Astrocyte of the spinal cord (primary cell): ENCODE measurements around the gene POLR1E.
"Not testable (repeated sequence)": the region's sequence is repeated elsewhere in the genome, so short reads cannot be mapped to it uniquely, and the experiment has no call there.

ENCODE experiments used
- DNase-seq: peaks from one replicate; pipeline ENCODE4 v3.0.0; 2011; ENCODE audit warnings: low read depth, low spot score
- H3K4me3 ChIP-seq: 2 replicates; pipeline ENCODE4 v1.5.1; 2011; ENCODE audit warnings: low read depth, mild to moderate bottlenecking, low read length, moderate library complexity
- CTCF ChIP-seq: IDR thresholded peaks from 2 replicates; pipeline ENCODE4 v1.5.1; 2012; ENCODE audit warnings: low read depth, mild to moderate bottlenecking, low read length, inconsistent platforms
- in situ Hi-C: cut with HindIII; loops from 2 replicates; pipeline ENCODE4 v1.10.0; 2017; ENCODE audit warnings: low sequenced_read_pairs

The POLR1E gene

GRCh38 chr9:37508834-37509206 lies 23.1 kb downstream of the POLR1E start:
- in situ Hi-C loops: no loop called here
- H3K4me3 ChIP-seq: no peak overlapping the region
- no peak for DNase-seq
- no peak for TF ChIP-seq CTCF

- in situ Hi-C loops: no loop called here
- no peak for TF ChIP-seq CTCF
- H3K4me3 ChIP-seq: no peak overlapping the region
- DNase-seq: no peak
Measured at GRCh38 chr9:37509536-37509935, 23.8 kb downstream of the POLR1E start.

GRCh38 chr9:37510053-37510452 lies 24.3 kb downstream of the POLR1E start:
- H3K4me3 ChIP-seq, in situ Hi-C loops, DNase-seq: not testable (repeated sequence)

GRCh38 chr9:37511016-37512010 lies 25.6 kb downstream of the POLR1E start:
- H3K4me3 ChIP-seq: no peak overlapping the region
- TF ChIP-seq CTCF: peak; percentile 27
- in situ Hi-C loops: no loop called here
- no peak for DNase-seq

- in situ Hi-C loops: no loop called here
- no peak for DNase-seq
- H3K4me3 ChIP-seq: no peak overlapping the region
- no peak for TF ChIP-seq CTCF
Measured at GRCh38 chr9:37512437-37512836, 26.7 kb downstream of the POLR1E start.

GRCh38 chr9:37514415-37514814 lies 28.7 kb downstream of the POLR1E start:
- DNase-seq, in situ Hi-C loops, H3K4me3 ChIP-seq: not testable (repeated sequence)

- TF ChIP-seq CTCF: no peak
- in situ Hi-C loops: no loop called here
Measured at GRCh38 chr9:37514999-37515398, 29.3 kb downstream of the POLR1E start.

More at GRCh38 chr9:37514999-37515398, 29.3 kb downstream of the POLR1E start:
- DNase-seq: no peak
- no peak overlapping the region for H3K4me3 ChIP-seq
